Adipocyte (in vitro differentiated cells): ENCODE results near the gene RSBN1.
"Not testable (repeated sequence)": the region's sequence is repeated elsewhere in the genome, so short reads cannot be mapped to it uniquely, and the experiment has no call there.

Experiments
- DNase-seq: peaks from one replicate; pipeline ENCODE4 v3.0.0-alpha.2; 2015; ENCODE audit warnings: low read depth
- H3K27me3 ChIP-seq: replicated peaks from 2 replicates; pipeline ENCODE4 v1.7.0; 2013; ENCODE audit warnings: mild to moderate bottlenecking, low read length, moderate library complexity; ENCODE audit not compliant: control insufficient read depth, insufficient read depth
- H3K36me3 ChIP-seq: 2 replicates; pipeline ENCODE4 v1.7.0; 2013; ENCODE audit warnings: low read length, mild to moderate bottlenecking, moderate library complexity; ENCODE audit not compliant: control insufficient read depth, insufficient read depth, severe bottlenecking
- H3K4me1 ChIP-seq: 2 replicates; pipeline ENCODE4 v1.7.0; 2013; ENCODE audit warnings: mild to moderate bottlenecking, low read length, moderate library complexity; ENCODE audit not compliant: control insufficient read depth, insufficient read depth
- H3K4me3 ChIP-seq: 2 replicates; pipeline ENCODE4 v1.7.0; 2013; ENCODE audit warnings: mild to moderate bottlenecking, low read length, moderate library complexity
- H3K9ac ChIP-seq: 2 replicates; pipeline ENCODE4 v1.7.0; 2013; ENCODE audit warnings: mild to moderate bottlenecking, low read length, moderate library complexity
- H3K9me3 ChIP-seq: 2 replicates; pipeline ENCODE4 v1.7.0; 2013; ENCODE audit warnings: mild to moderate bottlenecking, low read length, moderate library complexity; ENCODE audit not compliant: control insufficient read depth

Gene RSBN1

DNA sequence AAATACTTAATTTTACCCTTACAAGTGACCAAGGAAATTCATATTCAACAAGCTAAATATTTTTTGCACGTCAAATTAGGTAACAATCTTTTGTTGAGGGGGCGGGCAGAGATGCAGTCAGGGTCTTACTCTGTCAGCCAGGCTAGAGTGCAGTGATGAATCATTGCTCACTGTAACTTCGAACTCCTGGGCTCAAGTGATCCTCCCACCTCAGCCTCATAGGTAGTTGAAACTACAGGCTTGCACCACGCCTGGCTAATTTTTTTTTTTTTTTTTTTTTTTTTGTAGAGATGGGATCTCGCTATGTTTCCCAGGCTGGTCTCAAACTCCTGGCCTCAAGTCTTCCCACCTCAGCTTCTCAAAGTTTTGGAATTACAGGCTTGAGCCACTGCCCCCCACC, 79.5 kb downstream of the RSBN1 start:
- Histone ChIP-seq H3K27me3 (no peaks in the 10 kb centered on the region), H3K4me3 (no peak overlapping the region), H3K9me3 (no peaks in the 10 kb centered on the region), H3K36me3 (peaks cover 72% of the 10 kb centered on the region), H3K9ac (no peak overlapping the region), H3K4me1 (no peaks in the 10 kb centered on the region)
- no peak for DNase-seq

DNA sequence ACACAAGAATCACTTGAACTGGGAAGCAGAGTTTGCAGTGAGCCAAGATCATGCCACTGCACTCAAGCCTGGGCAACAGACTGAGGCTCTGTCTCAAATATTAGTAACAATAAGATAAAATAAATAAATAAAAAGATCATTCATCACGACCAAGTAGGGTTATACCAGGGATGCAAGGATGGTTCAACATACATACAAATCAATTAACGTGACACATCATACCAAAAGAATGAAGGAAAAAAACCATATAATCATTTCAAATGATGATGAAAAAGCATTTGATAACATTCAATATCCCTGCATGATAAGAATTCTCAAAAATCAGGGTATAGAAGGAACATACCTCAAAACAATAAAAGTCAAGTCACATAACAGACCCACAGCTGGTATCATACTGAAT, 91.3 kb downstream of the RSBN1 start:
- no peak for DNase-seq
- Histone ChIP-seq H3K9me3 (peaks cover 7% of the 10 kb centered on the region), H3K9ac (no peak overlapping the region), H3K27me3 (no peaks in the 10 kb centered on the region), H3K36me3 (peaks cover 70% of the 10 kb centered on the region), H3K4me3 (no peak overlapping the region), H3K4me1 (no peaks in the 10 kb centered on the region)

DNA sequence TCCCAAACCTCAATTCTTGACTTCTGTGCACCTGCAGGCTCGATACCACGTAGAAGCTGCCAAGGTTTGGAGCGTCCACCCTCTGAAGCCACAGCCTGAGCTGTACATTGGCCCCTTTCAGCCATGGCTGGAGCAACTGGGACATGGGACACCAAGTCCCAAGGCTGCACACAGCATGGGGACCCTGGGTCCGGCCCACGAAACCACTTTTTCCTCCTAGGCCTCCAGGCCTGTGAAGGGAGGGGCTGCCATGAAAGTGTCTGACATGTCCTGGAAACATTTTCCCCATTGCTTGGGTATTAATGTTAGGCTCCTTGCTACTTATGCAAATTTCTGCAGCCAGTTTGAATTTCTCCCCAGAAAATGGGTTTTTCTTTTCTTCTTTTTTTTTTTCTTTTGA, 93.7 kb downstream of the RSBN1 start:
- not testable (repeated sequence) for H3K4me3 ChIP-seq, H3K9me3 ChIP-seq, H3K4me1 ChIP-seq, DNase-seq, H3K9ac ChIP-seq, H3K27me3 ChIP-seq
- H3K36me3 ChIP-seq, result peaks cover 58% of the 10 kb centered on the region

DNA sequence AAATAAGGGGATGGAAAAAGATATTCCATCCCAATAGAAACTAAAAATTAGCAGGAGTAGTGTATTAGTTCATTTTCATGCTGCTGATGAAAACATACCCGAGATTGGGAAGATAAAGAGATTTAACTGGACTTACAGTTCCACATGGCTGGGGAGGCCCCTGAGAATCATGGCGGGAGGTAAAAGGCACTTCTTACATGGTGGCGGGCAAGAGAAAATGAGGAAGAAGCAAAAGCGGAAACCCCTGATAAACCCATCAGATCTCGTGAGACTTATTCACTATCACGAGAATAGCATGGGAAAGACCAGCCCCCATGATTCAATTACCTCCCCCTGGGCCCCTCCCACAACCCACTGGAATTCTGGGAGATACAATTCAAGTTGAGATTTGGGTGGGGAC, 94.8 kb downstream of the RSBN1 start:
- not testable (repeated sequence) for DNase-seq, H3K9me3 ChIP-seq, H3K27me3 ChIP-seq, H3K4me1 ChIP-seq, H3K9ac ChIP-seq, H3K4me3 ChIP-seq
- peaks cover 67% of the 10 kb centered on the region for H3K36me3 ChIP-seq

DNA sequence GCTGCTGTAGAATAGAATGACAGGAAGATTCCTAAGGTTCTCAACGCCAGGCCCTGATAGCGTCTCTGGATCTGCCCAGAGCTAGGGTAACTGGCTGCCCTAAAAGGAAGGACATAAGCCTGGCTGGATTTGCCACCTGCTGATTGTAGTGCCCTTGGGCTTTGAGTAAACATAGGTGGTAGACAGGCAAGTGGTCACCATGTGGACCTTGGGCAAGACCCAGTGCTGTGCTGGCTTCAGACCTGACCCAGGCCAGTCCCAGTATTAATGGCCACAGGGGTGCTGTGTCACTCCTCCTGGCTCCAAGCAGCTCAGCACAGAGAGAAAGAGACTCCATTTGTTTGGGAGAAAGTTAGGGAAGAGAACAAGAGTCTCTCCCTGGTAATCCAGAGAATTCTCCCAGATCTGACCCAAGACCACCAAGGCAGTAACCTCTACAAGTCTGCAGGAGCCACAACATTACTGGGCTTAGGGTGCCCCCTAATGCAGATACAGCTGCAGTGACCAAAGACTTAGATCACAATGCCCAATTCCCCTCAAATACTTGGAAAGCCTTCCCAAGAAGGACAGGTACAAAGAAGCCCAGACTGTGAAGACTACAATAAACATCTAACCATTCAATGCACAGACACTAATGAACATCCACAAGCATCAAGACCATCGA, 97.5 kb downstream of the RSBN1 start:
- H3K4me1 ChIP-seq, result no peaks in the 10 kb centered on the region
- no peak for DNase-seq
- H3K4me3 ChIP-seq, result no peak overlapping the region
- H3K36me3 ChIP-seq, result peaks cover 73% of the 10 kb centered on the region
- H3K9me3 ChIP-seq, result no peaks in the 10 kb centered on the region
- no peaks in the 10 kb centered on the region for H3K27me3 ChIP-seq
- H3K9ac ChIP-seq, result no peak overlapping the region
